Activated naive CD8-positive, alpha-beta T cell treated with anti-CD3 and anti-CD28 coated beads, Interleukin-2, amount 10 ng/mL, durations not matched to agents 7 days and 5 days (primary cell): ENCODE results near the gene TPMT. TPM values are rescaled to one million over a fixed set of nuclear protein-coding genes. Genes with fewer than 3 reads are reported as not detected.

Experiments
- ATAC-seq: fragments of 150-1000 bp; cut with Tn5 transposase; one replicate; pipeline ENCODE4 v1.10.0; 2021; ENCODE audit warnings: low read depth, moderate library complexity
- POLR2A ChIA-PET: fragments of 350-600 bp; sonication (Branson Sonifier 250); formaldehyde crosslinking; loops from one replicate; lab custom pipeline; 2021; ENCODE audit warnings: antibody characterized with exemption; lab: Charles Lee
- DNase-seq: peaks from one replicate; pipeline ENCODE4 v3.0.0; 2021
- H3K27ac Mint-ChIP-seq: one replicate; pipeline ENCODE4 v1.8.0; 2022; ENCODE audit warnings: mild to moderate bottlenecking, mixed read lengths
- H3K27me3 Mint-ChIP-seq: one replicate; pipeline ENCODE4 v1.8.0; 2022; ENCODE audit warnings: mild to moderate bottlenecking, moderate library complexity, mixed read lengths
- H3K36me3 Mint-ChIP-seq: one replicate; pipeline ENCODE4 v1.8.0; 2021; ENCODE audit warnings: mild to moderate bottlenecking, mixed read lengths
- H3K4me1 Mint-ChIP-seq: one replicate; pipeline ENCODE4 v1.8.0; 2021; ENCODE audit warnings: mixed read lengths
- H3K4me3 Mint-ChIP-seq: one replicate; pipeline ENCODE4 v1.8.0; 2022; ENCODE audit warnings: mild to moderate bottlenecking, moderate library complexity, mixed read lengths
- H3K9me3 Mint-ChIP-seq: one replicate; pipeline ENCODE4 v1.8.0; 2021; ENCODE audit warnings: mixed read lengths
- total RNA-seq, 2 experiments: library from RNA; stranded (reverse); gene quantifications; one replicate each; pipeline ENCODE4 v1.2.3, GENCODE V29; 2021

TPMT gene
- total RNA-seq, 2 experiments from 2014 or later: 5.3 to 6.9 TPM

DNA sequence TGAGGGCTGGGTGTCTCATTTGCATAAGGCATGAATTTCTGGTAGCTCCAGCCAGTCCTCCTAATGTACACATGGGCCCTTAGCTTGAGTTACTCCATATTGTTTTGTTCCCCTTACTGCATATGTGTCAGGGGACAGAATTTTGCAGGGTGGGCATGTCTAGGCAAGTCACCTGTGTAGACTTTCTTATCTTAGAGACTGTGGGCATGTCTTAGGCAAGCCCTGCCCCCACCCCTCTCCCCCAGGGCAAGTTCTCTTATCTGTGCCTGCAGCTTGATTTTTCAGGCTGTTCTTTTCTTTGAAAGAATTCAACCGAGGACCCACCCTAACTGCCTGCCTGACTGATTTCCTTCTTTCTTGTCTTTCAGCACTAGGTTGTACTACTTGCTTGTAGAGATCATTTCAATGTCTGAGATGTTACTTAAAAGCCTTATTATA, 64.5 kb downstream of the TPMT start:
- peaks cover 11% of the 10 kb centered on the region for H3K9me3 Mint-ChIP-seq
- H3K4me1 Mint-ChIP-seq: no peaks in the 10 kb centered on the region
- POLR2A ChIA-PET: no interaction called here
- no peak overlapping the region for H3K27ac Mint-ChIP-seq
- H3K36me3 Mint-ChIP-seq: peaks cover 1% of the 10 kb centered on the region
- peaks cover 7% of the 10 kb centered on the region for H3K27me3 Mint-ChIP-seq
- DNase-seq: no peak
- no peak for ATAC-seq
- H3K4me3 Mint-ChIP-seq: no peak overlapping the region

DNA sequence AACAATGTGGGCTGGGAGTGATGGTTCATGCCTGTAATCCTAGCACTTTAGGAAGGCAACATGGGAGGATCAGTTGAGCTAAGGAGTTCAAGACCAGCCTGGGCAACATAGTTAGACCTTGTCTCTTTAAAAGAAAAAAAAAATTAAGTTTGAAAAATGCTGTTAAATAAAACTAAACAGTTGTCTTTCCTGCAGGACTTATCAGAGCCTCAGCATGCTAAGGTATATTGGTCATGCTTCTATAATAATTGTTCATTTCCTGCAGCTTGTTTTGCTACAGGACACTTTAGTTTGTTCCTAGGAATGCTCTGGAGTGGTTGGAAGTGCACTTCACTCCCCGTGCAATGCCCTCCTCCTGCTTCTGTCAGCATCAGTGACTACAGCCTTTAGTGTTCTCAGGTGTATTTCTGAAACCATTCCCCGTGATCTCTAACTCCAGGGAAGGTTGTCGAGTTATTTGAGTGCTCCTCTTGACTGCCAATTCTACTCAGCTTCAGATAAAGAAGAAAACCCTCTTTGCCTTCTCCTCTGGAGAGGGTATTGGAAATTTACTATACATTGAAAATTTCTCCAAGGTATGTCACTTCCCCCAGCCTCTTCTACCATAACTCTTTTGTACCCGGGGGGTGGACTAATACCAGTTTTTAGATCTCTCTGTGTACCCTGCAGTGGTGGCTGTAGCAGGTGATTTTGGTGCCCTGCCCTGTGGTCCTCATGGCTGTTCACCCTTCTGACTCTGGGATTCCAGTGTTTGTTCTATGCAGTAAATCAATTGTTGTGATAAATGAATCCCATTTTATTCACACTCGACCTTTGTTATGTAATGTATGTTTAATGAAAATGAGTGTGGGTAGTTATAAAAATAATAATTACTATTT, 66.2 kb downstream of the TPMT start:
- Mint-ChIP-seq H3K4me3 (no peak overlapping the region), H3K4me1 (no peaks in the 10 kb centered on the region)
- ATAC-seq: no peak

DNA sequence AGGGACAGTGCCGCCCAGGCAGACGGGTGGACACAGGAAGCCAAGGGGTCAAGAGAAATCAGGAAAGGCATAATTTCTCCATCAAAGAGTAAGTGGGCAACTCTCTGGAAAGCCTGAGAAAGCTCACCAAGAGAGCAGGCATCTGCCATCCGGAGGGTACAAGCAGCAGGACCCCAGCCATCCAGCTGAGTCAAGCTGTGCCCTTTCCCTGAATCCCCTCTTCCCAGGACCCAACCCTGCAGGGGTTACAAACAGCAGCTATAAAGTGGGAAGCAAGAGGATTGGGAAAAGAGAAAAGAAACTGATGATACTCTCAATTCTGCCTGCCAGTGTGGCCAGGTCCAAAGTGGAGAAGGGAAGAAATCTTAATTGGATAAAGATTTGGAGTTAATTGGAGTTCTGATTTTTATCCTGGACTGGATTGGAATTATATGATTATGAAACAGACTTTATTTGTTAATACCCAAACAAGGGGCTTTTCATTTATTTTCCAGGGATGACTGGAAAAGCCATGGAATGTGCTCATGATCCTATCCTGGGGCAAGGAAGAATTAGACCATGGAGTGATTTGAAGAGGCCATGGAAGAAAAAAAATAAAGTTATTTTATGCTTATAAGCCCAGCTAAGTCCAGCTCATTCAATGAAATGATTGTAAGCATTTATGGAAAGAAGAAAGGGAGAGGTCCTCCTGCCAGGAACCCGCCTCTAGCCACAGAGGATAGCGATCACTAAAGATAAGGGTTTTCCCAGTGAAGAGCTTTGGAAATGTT, 67.3 kb downstream of the TPMT start:
- ATAC-seq (no peak), DNase-seq (no peak)
- POLR2A ChIA-PET: no interaction called here
- peaks cover 12% of the 10 kb centered on the region for H3K27me3 Mint-ChIP-seq
- H3K4me3 Mint-ChIP-seq: no peak overlapping the region
- peaks cover 1% of the 10 kb centered on the region for H3K36me3 Mint-ChIP-seq
- peaks cover 11% of the 10 kb centered on the region for H3K9me3 Mint-ChIP-seq
- no peaks in the 10 kb centered on the region for H3K4me1 Mint-ChIP-seq
- H3K27ac Mint-ChIP-seq: no peak overlapping the region

More for the DNA sequence above, 66.2 kb downstream of the TPMT start:
- H3K36me3 Mint-ChIP-seq: peaks cover 1% of the 10 kb centered on the region
- peaks cover 11% of the 10 kb centered on the region for H3K9me3 Mint-ChIP-seq
- H3K27ac Mint-ChIP-seq: no peak overlapping the region
- POLR2A ChIA-PET: no interaction called here
- H3K27me3 Mint-ChIP-seq: peaks cover 12% of the 10 kb centered on the region
- DNase-seq: no peak

DNA sequence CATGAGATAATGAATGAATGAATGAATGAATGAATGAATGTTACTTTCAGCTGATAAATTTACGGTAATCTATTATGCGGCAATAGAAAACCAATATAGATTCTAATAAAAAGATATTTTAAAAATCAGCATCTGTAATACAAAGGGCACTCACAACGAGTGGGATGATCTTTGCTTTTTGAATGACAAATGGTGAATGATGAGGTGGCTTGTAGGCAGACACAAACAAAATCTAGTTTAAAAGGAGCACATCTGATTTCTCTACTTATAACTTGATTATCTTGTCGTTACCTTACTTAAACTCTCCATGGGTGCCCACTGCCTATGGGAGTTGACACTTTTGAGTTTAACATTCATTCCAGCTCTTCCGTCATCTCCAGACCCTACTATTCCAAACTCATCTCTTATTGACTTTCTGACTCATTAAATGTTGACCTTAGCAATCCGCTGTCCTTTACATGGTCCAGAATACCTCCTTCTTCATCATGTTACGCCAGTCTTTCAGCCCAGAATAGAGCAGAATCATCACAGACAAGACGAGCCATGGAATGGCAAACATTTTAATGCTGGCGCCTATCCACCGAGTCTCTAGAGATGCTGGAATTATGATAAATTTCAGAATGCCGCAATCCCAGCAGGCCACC, 73.7 kb downstream of the TPMT start:
- H3K4me3 Mint-ChIP-seq: no peak overlapping the region
- POLR2A ChIA-PET: no interaction called here
- peaks cover 18% of the 10 kb centered on the region for H3K27me3 Mint-ChIP-seq
- no peak for DNase-seq
- peaks cover 6% of the 10 kb centered on the region for H3K9me3 Mint-ChIP-seq
- H3K4me1 Mint-ChIP-seq: no peaks in the 10 kb centered on the region
- H3K27ac Mint-ChIP-seq: no peak overlapping the region
- ATAC-seq: no peak
- H3K36me3 Mint-ChIP-seq: no peaks in the 10 kb centered on the region

DNA sequence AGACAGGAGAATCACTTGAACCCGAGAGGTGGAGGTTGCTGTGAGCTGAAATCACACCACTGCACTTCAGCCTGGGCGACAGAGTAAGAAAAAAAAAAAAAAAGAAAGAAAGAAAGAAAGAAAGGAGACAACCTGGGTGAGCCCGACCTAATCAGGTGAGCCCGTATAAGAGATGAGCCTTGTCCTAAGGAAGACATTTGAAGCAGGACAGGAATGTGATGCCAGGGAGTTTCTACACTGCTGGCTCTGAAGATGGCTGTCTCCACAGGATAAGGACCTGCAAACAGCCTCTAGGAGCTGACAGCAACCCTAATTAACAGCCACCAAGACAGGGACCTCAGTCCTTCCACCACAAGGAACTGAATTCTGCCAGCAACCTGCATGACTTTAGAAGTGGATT, 74.3 kb downstream of the TPMT start:
- DNase-seq (no peak), ATAC-seq (no peak)
- POLR2A ChIA-PET: no interaction called here
- Mint-ChIP-seq H3K4me3 (no peak overlapping the region), H3K4me1 (no peaks in the 10 kb centered on the region), H3K27ac (no peak overlapping the region), H3K36me3 (no peaks in the 10 kb centered on the region), H3K27me3 (peaks cover 15% of the 10 kb centered on the region), H3K9me3 (peaks cover 10% of the 10 kb centered on the region)

DNA sequence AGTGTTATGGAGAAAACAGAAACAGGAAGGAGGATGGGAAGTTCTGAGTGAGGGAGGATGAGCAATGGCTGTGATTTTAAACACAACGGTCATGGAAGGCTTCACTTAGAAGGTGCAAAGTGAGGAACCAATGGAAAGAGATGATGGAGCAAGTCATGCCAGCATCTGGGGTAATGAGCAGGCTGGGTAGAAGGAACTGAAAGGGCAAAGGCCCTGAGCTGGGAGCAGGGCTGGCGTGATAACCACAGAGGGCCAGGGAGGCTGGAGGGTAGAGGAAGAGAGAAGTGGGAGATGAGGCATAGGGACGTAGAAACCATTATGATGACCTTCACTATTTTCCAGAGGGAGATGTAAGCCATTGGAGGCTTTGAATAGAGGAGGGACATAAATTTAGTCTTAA, 76.0 kb downstream of the TPMT start:
- no peak for ATAC-seq

More for the DNA sequence above, 76.0 kb downstream of the TPMT start:
- Mint-ChIP-seq H3K27me3 (peaks cover 11% of the 10 kb centered on the region), H3K36me3 (no peaks in the 10 kb centered on the region), H3K4me3 (no peak overlapping the region), H3K27ac (no peak overlapping the region), H3K4me1 (no peaks in the 10 kb centered on the region), H3K9me3 (peaks cover 14% of the 10 kb centered on the region)
- no peak for DNase-seq
- POLR2A ChIA-PET: no interaction called here

Other genes with a start within 250 kb of the TPMT start
- under 1 TPM; 0.30 to 0.54 TPM for gene KIF13A, start 167.4 kb downstream of the TPMT start, total RNA-seq
- gene NHLRC1, start 32.4 kb downstream of the TPMT start, total RNA-seq: under 1 TPM; 0.64 to 0.99 TPM
- gene KDM1B, start 345 bp upstream of the TPMT start, total RNA-seq: 10 to 100 TPM in 1 of 2 experiments, 1 to 10 TPM in 1; 9.7 to 10.2 TPM
- gene DEK, start 109.5 kb upstream of the TPMT start, total RNA-seq: 100 to 1,000 TPM; 204 to 218 TPM
- gene RNF144B, start 232.3 kb upstream of the TPMT start, total RNA-seq: 1 to 10 TPM; 2.3 to 3.6 TPM